Measurements from ENCODE around the gene ARL3.

The ARL3 gene

GRCh38 chr10:102649797-102650654 lies 64.2 kb downstream of the ARL3 start:
- no peak for DNase-seq

GRCh38 chr10:102648889-102649796 lies 65.1 kb downstream of the ARL3 start:
- DNase-seq: no peak

- DNase-seq: no peak
These were observed 65.8 kb downstream of the ARL3 start for GRCh38 chr10:102648269-102648888.

- DNase-seq: no peak
These were observed 66.5 kb downstream of the ARL3 start for GRCh38 chr10:102647443-102648268.

- DNase-seq: no peak
These were observed 67.4 kb downstream of the ARL3 start for GRCh38 chr10:102646610-102647442.

- peak; percentile 62 for DNase-seq
These were observed 68.2 kb downstream of the ARL3 start for GRCh38 chr10:102645741-102646609.

GRCh38 chr10:102645388-102645740 lies 68.8 kb downstream of the ARL3 start:
- no peak for DNase-seq

GRCh38 chr10:102644646-102645387 lies 69.4 kb downstream of the ARL3 start:
- DNase-seq: peak; percentile 41

- no peak for DNase-seq
These were observed 70.0 kb downstream of the ARL3 start, which contains the start of gene TRIM8 for GRCh38 chr10:102644066-102644645. TRIM8 (plus strand) TSS chr10:102644479; CDS start chr10:102644618, 139 bp downstream.

GRCh38 chr10:102643336-102644065 lies 70.7 kb downstream of the ARL3 start:
- peak; percentile 72 for DNase-seq

- DNase-seq: no peak
These were observed 71.4 kb downstream of the ARL3 start for GRCh38 chr10:102642736-102643335.

- peak; percentile 97 for DNase-seq
These were observed 72.1 kb downstream of the ARL3 start for GRCh38 chr10:102641880-102642735.

GRCh38 chr10:102641402-102641801 lies 72.8 kb downstream of the ARL3 start:
- no peak for DNase-seq

GRCh38 chr10:102639537-102639936 lies 74.7 kb downstream of the ARL3 start:
- DNase-seq: no peak

GRCh38 chr10:102635377-102635776 lies 78.8 kb downstream of the ARL3 start:
- peak; percentile 70 for DNase-seq

- DNase-seq: no peak
These were observed 79.5 kb downstream of the ARL3 start for GRCh38 chr10:102634686-102635085.

GRCh38 chr10:102633848-102634247 lies 80.3 kb downstream of the ARL3 start:
- no peak for DNase-seq

All from GDM1 (cell line).